SH-SY5Y (cell line): Measurements from ENCODE around the gene GRM2.

Experiments used
- GATA2 ChIP-seq: IDR thresholded peaks from 2 replicates; pipeline ENCODE4 v1.6.1; 2011; ENCODE audit warnings: mild to moderate bottlenecking, low read depth, low read length
- GATA3 ChIP-seq: IDR thresholded peaks from 2 replicates; pipeline ENCODE4 v1.6.1; 2011; ENCODE audit warnings: low read depth, mild to moderate bottlenecking, low read length, moderate library complexity

DNA sequence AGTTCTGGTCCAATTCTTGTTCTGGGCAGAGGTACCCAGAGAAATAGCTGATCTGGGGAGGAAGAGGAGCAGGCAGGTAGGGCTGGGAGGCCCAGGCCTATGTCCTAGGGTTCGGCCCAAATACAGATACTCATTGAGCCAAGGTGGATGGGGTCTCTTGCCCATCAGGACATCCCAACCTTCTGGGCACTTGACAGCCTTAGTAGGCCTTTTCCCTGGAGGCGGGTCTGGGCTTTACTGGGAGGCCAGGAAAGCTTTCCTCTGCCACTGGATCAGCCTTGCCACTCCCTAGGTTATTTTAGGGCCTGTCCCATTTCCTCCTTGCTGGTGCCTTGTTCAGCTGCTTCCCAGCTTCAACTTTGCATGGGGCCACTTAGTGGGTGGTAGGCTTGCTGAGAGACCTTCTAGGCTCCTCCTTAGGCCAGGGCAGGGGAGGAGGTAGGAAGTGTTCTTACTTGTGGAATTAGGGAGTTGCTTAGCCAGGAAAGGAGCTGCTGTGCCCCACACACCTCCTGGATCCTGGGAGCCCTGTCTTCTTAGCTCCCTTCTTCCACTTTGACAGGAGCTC is 26.1 kb upstream of the GRM2 start:
- TF ChIP-seq GATA3, result no peak
- no peak for TF ChIP-seq GATA2
